ENCODE measurements around the gene ENDOV. TPM values are rescaled to one million over a fixed set of nuclear protein-coding genes. Genes with fewer than 3 reads are reported as not detected.
A peak's percentile ranks its signal among the peaks of the same experiment; 100 is the strongest.

ENDOV gene
- total and polyA plus RNA-seq, 2 of the 13 experiments (the other 11 are each of a cell fraction or from before 2014, with no cell fraction given) = 15.1 to 17.1 TPM

- peak; percentile 26 for TF ChIP-seq PTBP1 (IDR thresholded peaks at IDR 0.05; ENCODE audit: low read depth, low read length, poor library complexity, severe bottlenecking)
- TF ChIP-seq, protein P1, sequence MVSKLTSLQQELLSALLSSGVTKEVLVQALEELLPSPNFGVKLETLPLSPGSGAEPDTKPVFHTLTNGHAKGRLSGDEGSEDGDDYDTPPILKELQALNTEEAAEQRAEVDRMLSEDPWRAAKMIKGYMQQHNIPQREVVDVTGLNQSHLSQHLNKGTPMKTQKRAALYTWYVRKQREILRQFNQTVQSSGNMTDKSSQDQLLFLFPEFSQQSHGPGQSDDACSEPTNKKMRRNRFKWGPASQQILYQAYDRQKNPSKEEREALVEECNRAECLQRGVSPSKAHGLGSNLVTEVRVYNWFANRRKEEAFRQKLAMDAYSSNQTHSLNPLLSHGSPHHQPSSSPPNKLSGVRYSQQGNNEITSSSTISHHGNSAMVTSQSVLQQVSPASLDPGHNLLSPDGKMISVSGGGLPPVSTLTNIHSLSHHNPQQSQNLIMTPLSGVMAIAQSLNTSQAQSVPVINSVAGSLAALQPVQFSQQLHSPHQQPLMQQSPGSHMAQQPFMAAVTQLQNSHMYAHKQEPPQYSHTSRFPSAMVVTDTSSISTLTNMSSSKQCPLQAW (CRISPR knock-in tag; IDR thresholded peaks at IDR 0.05) = peak; percentile 4; the same call in 1 of the 2 replicates
- TF ChIP-seq, protein P2, sequence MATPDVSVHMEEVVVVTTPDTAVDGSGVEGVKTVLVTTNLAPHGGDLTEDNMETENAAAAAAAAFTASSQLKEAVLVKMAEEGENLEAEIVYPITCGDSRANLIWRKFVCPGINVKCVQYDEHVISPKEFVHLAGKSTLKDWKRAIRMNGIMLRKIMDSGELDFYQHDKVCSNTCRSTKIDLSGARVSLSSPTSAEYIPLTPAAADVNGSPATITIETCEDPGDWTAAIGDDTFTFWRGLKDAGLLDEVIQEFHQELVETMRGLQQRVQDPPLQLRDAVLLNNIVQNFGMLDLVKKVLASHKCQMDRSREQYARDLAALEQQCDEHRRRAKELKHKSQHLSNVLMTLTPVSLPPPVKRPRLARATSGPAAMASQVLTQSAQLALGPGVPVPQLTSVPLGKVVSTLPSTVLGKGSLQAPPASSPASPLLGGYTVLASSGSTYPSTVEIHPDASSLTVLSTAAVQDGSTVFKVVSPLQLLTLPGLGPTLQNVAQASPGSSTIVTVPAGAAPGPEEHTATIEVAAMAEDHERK (CRISPR knock-in tag; IDR thresholded peaks at IDR 0.05; ENCODE audit: low read depth) = no peak
- no peak for TF ChIP-seq ZSCAN30 (CRISPR knock-in tag; IDR thresholded peaks at IDR 0.05)
- TF ChIP-seq, protein P3, sequence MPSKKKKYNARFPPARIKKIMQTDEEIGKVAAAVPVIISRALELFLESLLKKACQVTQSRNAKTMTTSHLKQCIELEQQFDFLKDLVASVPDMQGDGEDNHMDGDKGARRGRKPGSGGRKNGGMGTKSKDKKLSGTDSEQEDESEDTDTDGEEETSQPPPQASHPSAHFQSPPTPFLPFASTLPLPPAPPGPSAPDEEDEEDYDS (CRISPR knock-in tag; IDR thresholded peaks at IDR 0.05) = no peak
- no peak; a peak in 1 of 4 replicates for TF ChIP-seq REST (IDR thresholded peaks at IDR 0.05; ENCODE audit: borderline replicate concordance in 1 of 2, low read depth in 1 of 2, low read length in 2 of 2)
- TF ChIP-seq, protein P4, sequence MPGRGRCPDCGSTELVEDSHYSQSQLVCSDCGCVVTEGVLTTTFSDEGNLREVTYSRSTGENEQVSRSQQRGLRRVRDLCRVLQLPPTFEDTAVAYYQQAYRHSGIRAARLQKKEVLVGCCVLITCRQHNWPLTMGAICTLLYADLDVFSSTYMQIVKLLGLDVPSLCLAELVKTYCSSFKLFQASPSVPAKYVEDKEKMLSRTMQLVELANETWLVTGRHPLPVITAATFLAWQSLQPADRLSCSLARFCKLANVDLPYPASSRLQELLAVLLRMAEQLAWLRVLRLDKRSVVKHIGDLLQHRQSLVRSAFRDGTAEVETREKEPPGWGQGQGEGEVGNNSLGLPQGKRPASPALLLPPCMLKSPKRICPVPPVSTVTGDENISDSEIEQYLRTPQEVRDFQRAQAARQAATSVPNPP (CRISPR knock-in tag; IDR thresholded peaks at IDR 0.05) = no peak
- no peak for TF ChIP-seq HNRNPK (IDR thresholded peaks at IDR 0.05; ENCODE audit: low read depth, low read length, poor library complexity, severe bottlenecking)
- TF ChIP-seq ZNF124 (CRISPR knock-in tag; IDR thresholded peaks at IDR 0.05) = no peak
- TF ChIP-seq JUN (CRISPR knock-in tag; IDR thresholded peaks at IDR 0.05) = peak; percentile 7; the same call in 1 of the 2 replicates
- TF ChIP-seq, protein P5, sequence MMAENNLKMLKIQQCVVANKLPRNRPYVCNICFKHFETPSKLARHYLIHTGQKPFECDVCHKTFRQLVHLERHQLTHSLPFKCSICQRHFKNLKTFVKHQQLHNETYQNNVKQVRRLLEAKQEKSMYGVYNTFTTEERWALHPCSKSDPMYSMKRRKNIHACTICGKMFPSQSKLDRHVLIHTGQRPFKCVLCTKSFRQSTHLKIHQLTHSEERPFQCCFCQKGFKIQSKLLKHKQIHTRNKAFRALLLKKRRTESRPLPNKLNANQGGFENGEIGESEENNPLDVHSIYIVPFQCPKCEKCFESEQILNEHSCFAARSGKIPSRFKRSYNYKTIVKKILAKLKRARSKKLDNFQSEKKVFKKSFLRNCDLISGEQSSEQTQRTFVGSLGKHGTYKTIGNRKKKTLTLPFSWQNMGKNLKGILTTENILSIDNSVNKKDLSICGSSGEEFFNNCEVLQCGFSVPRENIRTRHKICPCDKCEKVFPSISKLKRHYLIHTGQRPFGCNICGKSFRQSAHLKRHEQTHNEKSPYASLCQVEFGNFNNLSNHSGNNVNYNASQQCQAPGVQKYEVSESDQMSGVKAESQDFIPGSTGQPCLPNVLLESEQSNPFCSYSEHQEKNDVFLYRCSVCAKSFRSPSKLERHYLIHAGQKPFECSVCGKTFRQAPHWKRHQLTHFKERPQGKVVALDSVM (CRISPR knock-in tag; IDR thresholded peaks at IDR 0.05) = no peak
- no peak for TF ChIP-seq CBFB (CRISPR knock-in tag; IDR thresholded peaks at IDR 0.05)
- no peak for TF ChIP-seq ZNF678 (CRISPR knock-in tag; IDR thresholded peaks at IDR 0.05)
- TF ChIP-seq ZC3H13 (CRISPR knock-in tag; IDR thresholded peaks at IDR 0.05) = no peak; the same call in 1 of the 2 replicates
- peak; percentile 23 for TF ChIP-seq RBM39 (IDR thresholded peaks at IDR 0.05; ENCODE audit: low read depth, low read length, poor library complexity, severe bottlenecking)
- TF ChIP-seq ZNF143 (CRISPR knock-in tag; IDR thresholded peaks at IDR 0.05) = no peak
- no peak for TF ChIP-seq ZNF263 (CRISPR knock-in tag; IDR thresholded peaks at IDR 0.05)
- TF ChIP-seq JARID2 (CRISPR knock-in tag; IDR thresholded peaks at IDR 0.05; ENCODE audit: insufficient replicate concordance) = no peak
- TF ChIP-seq STAG1 (CRISPR knock-in tag; IDR thresholded peaks at IDR 0.05) = no peak
Measured at GRCh38 chr17:80453998-80454556, 39.1 kb downstream of the ENDOV start (continued).
